DND-41 (cell line): Measurements from ENCODE around the gene HRH2.

ENCODE experiments used
- CTCF ChIP-seq: IDR thresholded peaks from 2 replicates; pipeline ENCODE4 v1.5.1; 2012; ENCODE audit warnings: borderline replicate concordance, low read length, moderate library complexity, mild to moderate bottlenecking; ENCODE audit not compliant: poor library complexity, severe bottlenecking; ENCODE audit errors: extremely low read depth
- EZH2 ChIP-seq: IDR thresholded peaks from 3 replicates; pipeline ENCODE4 v1.6.1; 2012; ENCODE audit warnings: borderline replicate concordance, low read depth, mild to moderate bottlenecking, moderate library complexity, low read length, inconsistent platforms; ENCODE audit not compliant: severe bottlenecking

GRCh38 chr5:175751369-175751768 lies 93.5 kb downstream of the HRH2 start:
- no peak for TF ChIP-seq CTCF
- no peak for TF ChIP-seq EZH2
